Neutrophil (primary cell): ENCODE data around the gene ZNF584.

ENCODE experiments used
- H3K27ac ChIP-seq: fragments of 200-600 bp; sonication (generic); 2 replicates; pipeline ENCODE4 v1.5.1; 2016; ENCODE audit warnings: mild to moderate bottlenecking, moderate library complexity
- H3K27me3 ChIP-seq: fragments of 200-600 bp; sonication (generic); 2 replicates; pipeline ENCODE4 v1.6.0; 2016; ENCODE audit warnings: mild to moderate bottlenecking
- H3K36me3 ChIP-seq: fragments of 200-600 bp; sonication (generic); 2 replicates; pipeline ENCODE4 v1.5.1; 2017
- H3K4me1 ChIP-seq, 2 experiments: fragments of 200-600 bp in 1 of 2; sonication (generic) in 1 of 2; 1 replicate in 1 of 2; 2 replicates in 1 of 2; pipeline versions ENCODE4 v1.5.1 to v1.6.1; 2013 to 2016; ENCODE audit warnings: low read depth in 1 of 2, low read length in 1 of 2, mild to moderate bottlenecking in 1 of 2, moderate library complexity in 1 of 2; ENCODE audit not compliant: control insufficient read depth in 1 of 2, insufficient read depth in 1 of 2
- H3K4me3 ChIP-seq, 2 experiments: fragments of 200-600 bp in 1 of 2; sonication (generic) in 1 of 2; 1 replicate in 1 of 2; 2 replicates in 1 of 2; pipeline ENCODE4 v1.5.1; 2013 to 2016; ENCODE audit warnings: low read depth in 1 of 2, low read length in 1 of 2, mild to moderate bottlenecking in 1 of 2, moderate library complexity in 1 of 2
- H3K9me3 ChIP-seq: fragments of 200-600 bp; sonication (generic); 2 replicates; pipeline ENCODE4 v1.5.1; 2016
- TF ChIP-seq, protein P1 (sequence below): fragments of 200-600 bp; sonication (generic); IDR thresholded peaks from 2 replicates; pipeline ENCODE4 v1.5.1; 2016; ENCODE audit warnings: antibody characterized with exemption

Gene ZNF584

GRCh38 chr19:58385313-58385890, 23.0 kb upstream of the ZNF584 start:
- Histone ChIP-seq H3K27me3 (no peaks in the 10 kb centered on the region), H3K4me1 (peaks cover 32% of the 10 kb centered on the region in 2 experiments), H3K4me3 (no peak overlapping the region), H3K9me3 (no peaks in the 10 kb centered on the region), H3K27ac (no peak overlapping the region), H3K36me3 (no peaks in the 10 kb centered on the region)
- TF ChIP-seq, protein P1, sequence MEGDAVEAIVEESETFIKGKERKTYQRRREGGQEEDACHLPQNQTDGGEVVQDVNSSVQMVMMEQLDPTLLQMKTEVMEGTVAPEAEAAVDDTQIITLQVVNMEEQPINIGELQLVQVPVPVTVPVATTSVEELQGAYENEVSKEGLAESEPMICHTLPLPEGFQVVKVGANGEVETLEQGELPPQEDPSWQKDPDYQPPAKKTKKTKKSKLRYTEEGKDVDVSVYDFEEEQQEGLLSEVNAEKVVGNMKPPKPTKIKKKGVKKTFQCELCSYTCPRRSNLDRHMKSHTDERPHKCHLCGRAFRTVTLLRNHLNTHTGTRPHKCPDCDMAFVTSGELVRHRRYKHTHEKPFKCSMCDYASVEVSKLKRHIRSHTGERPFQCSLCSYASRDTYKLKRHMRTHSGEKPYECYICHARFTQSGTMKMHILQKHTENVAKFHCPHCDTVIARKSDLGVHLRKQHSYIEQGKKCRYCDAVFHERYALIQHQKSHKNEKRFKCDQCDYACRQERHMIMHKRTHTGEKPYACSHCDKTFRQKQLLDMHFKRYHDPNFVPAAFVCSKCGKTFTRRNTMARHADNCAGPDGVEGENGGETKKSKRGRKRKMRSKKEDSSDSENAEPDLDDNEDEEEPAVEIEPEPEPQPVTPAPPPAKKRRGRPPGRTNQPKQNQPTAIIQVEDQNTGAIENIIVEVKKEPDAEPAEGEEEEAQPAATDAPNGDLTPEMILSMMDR, result no peak

GRCh38 chr19:58385891-58386575, 22.4 kb upstream of the ZNF584 start:
- TF ChIP-seq, protein P1, result no peak
- Histone ChIP-seq H3K27me3 (no peaks in the 10 kb centered on the region), H3K4me3 (peak overlapping the region; percentile 69 to 88), H3K27ac (peak overlapping the region; percentile 78), H3K36me3 (no peaks in the 10 kb centered on the region), H3K9me3 (no peaks in the 10 kb centered on the region), H3K4me1 (peaks cover 30 to 31% of the 10 kb centered on the region in 2 experiments)

DNA sequence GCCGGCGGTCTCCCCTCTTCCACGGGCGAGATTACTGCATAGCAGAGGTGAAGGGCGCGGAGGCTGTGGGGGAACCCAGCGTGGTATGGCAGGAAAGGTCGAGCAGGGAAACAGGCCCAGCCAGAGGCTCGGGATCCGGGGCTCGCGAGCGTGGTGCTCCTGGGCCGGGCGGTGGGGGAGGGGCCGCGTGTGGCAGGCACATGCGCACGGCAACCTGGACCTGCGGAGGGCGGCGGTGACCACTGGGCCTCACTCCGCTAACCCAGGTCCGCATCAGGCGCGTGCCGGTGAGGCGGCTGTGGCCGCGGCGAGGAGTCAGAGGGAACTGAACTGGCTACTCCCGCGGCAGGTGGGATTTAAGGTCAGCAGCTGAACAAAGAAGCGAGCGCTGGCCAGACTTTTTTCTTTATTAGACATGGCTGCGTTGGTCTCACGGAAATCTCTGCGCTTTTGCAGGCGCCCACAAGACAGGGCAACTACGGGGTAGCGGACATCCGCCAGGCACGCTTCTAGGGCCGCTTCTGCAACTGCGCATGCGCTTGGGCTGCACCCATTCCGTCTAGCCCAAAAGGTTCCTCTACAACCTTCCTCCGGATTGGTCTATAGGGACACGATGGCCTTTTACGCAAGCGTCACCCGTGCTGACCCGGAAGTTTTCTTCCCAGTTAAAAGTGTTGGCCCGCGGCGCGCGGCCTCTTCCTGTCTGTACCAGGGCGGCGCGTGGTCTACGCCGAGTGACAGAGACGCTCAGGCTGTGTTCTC, 21.7 kb upstream of the ZNF584 start, which contains the start of gene RPS5:
RPS5 (plus strand) TSS at position 694 of the 762 bp plus-strand sequence. CDS start 869 bp downstream, outside the sequence.
- H3K4me1 ChIP-seq, result peaks cover 22 to 24% of the 10 kb centered on the region in 2 experiments
- H3K9me3 ChIP-seq, result no peaks in the 10 kb centered on the region
- no peaks in the 10 kb centered on the region for H3K27me3 ChIP-seq
- peak within 1 kb of the TSS; percentile 69 to 88 for H3K4me3 ChIP-seq
- H3K36me3 ChIP-seq, result no peaks in the 10 kb centered on the region
- H3K27ac ChIP-seq, result peak within 1 kb of the TSS; percentile 78
- TF ChIP-seq, protein P1, result no peak

DNA sequence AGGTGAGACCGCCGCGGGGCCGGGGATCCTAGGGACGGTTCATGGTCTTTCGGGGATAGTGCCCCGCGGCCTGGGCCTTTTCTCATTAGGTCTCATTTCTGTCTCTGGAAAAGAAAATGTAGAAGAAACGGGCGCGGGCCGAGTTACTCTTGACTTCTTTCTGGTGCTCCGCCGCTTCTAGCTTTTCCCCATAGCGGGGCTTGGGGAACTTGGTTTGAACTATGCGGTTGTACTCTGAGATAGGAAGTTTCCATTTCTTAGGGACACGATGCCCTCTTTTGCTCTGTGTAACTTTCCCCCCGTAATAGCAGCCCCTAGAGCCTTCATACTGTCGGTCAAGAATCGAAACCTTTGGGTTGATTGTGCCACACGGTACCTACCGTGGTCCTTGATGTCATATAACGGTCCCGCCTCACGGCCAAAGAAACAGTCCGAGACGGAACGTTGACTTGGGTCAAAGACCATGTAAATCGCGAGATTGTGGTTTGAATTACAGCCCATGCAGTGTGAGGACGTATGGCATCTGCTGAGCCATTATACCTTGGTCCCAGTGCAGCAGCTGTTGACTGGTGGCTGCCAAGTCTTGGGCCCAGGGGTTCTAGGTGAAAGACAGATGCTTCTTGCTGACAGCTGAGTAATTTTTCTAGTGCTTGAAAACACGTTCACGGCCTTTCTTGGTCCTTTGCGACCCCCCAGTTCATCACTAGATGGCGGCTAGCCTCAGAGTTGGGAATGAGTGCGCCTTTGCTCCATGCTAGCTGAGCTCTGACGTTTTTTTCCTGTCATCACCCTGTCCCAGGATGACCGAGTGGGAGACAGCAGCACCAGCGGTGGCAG, 20.9 kb upstream of the ZNF584 start:
- TF ChIP-seq, protein P1, result no peak
- Histone ChIP-seq H3K27me3 (no peaks in the 10 kb centered on the region), H3K9me3 (no peaks in the 10 kb centered on the region), H3K4me1 (peaks cover 20 to 21% of the 10 kb centered on the region in 2 experiments), H3K4me3 (peak overlapping the region; percentile 69 to 88), H3K36me3 (no peaks in the 10 kb centered on the region), H3K27ac (peak overlapping the region; percentile 78)

DNA sequence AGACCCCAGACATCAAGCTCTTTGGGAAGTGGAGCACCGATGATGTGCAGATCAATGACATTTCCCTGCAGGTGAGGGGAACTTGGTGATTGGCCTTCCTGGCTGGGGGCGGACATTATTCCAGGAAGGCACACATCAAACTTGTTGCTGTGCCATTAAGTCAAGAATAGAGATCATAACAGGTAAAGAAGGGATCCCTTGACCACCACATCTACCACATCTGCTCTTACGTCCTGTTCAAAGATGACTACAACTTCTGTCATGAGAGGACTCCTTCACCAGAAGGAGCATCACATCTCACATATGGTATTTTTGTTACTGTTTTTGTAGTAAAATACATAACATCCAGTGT, 20.3 kb upstream of the ZNF584 start:
- Histone ChIP-seq H3K27ac (no peak overlapping the region), H3K4me3 (peak overlapping the region in 1 of 2 experiments; percentile 69), H3K9me3 (no peaks in the 10 kb centered on the region), H3K36me3 (peaks cover 6% of the 10 kb centered on the region), H3K4me1 (peaks cover 20 to 21% of the 10 kb centered on the region in 2 experiments), H3K27me3 (no peaks in the 10 kb centered on the region)
- TF ChIP-seq, protein P1, result no peak
